HCT116 (cell line): Measurements from ENCODE around the gene TP53TG5.
"Not testable (repeated sequence)": the region's sequence is repeated elsewhere in the genome, so short reads cannot be mapped to it uniquely, and the experiment has no call there.

Source experiments
- CTCF ChIP-seq, 3 experiments: fragments of 200-600 bp in 1 of 3; sonication (generic) in 1 of 3; IDR thresholded peaks in 2 of 3; conservative IDR thresholded peaks in 1 of 3; 2 replicates each; pipeline ENCODE4 v1.5.1; 2012 to 2017; ENCODE audit warnings: low read depth in 2 of 3, low read length in 2 of 3, antibody characterized with exemption in 1 of 3, borderline replicate concordance in 1 of 3, control low read depth in 1 of 3, mild to moderate bottlenecking in 1 of 3, mixed read lengths in 1 of 3, mixed run types in 1 of 3, moderate library complexity in 1 of 3; ENCODE audit not compliant: insufficient read depth in 1 of 3
- EGR1 ChIP-seq: IDR thresholded peaks from 2 replicates; pipeline ENCODE4 v1.6.1; 2012; ENCODE audit warnings: low read depth
- FOSL1 ChIP-seq: IDR thresholded peaks from 2 replicates; pipeline ENCODE4 v1.6.1; 2012; ENCODE audit warnings: low read depth
- POLR2AphosphoS5 ChIP-seq: IDR thresholded peaks from 2 replicates; pipeline ENCODE4 v1.6.1; 2011; ENCODE audit warnings: mild to moderate bottlenecking, low read depth, low read length, moderate library complexity
- REST ChIP-seq: IDR thresholded peaks from 2 replicates; pipeline ENCODE4 v1.6.1; 2012; ENCODE audit warnings: low read depth
- YY1 ChIP-seq: IDR thresholded peaks from 2 replicates; pipeline ENCODE4 v1.6.1; 2011; ENCODE audit warnings: low read length, low read depth, moderate library complexity, mild to moderate bottlenecking; ENCODE audit not compliant: insufficient replicate concordance; ENCODE audit errors: extremely low read depth

- TF ChIP-seq POLR2AphosphoS5; REST; FOSL1; CTCF (IDR thresholded peaks at IDR 0.05 in 2 of 3, conservative IDR thresholded peaks at IDR 0.05 in 1 of 3; ENCODE audit: borderline replicate concordance in 1 of 3, insufficient read depth in 1 of 3, low read depth in 2 of 3, low read length in 2 of 3); EGR1; YY1: not testable (repeated sequence)
These were observed 27.3 kb downstream of the TP53TG5 start for GRCh38 chr20:45350795-45351194.
